ENCODE results near the gene CSH2. TPM values are rescaled to one million over a fixed set of nuclear protein-coding genes. Genes with fewer than 3 reads are reported as not detected.
A peak's percentile ranks its signal among the peaks of the same experiment; 100 is the strongest.
"Not testable (repeated sequence)": the region's sequence is repeated elsewhere in the genome, so short reads cannot be mapped to it uniquely, and the experiment has no call there.

The CSH2 gene
- 1.3 TPM for polyA plus RNA-seq (2013, experiment 1 of 2)
- 1.7 TPM for polyA plus RNA-seq (2013, experiment 2 of 2)

DNA sequence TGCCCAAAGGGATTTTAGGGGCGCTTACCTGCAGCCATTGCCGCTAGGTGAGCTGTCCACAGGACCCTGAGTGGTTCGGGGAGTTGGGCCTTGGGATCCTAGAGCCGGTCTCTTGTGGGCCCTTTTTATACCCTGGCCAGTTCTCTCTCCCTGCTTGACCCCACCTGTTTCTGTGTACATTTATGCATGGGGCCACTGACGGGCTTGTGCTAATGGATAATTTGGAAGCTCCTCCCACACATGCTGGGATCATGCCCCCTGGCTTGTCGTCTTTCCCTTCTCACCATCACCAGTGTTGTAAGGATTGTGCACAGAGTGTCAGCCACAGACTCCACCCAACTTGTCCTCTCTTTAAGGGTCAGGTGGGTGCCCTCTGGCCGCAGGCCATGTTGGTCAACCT, at the start of gene CSH2:
Gene CSH2 (minus strand): TSS at position 101 of the 400 bp plus-strand sequence. CDS start 63 bp downstream, at position 38.
- not testable (repeated sequence) for H3K4me3 ChIP-seq (ENCODE audit: low read length); H3K56ac ChIP-seq (ENCODE audit: low read length); H4K5ac ChIP-seq (ENCODE audit: low read length); H3K79me2 ChIP-seq (ENCODE audit: control insufficient read depth, insufficient read depth, low read length); H3K4me1 ChIP-seq (ENCODE audit: control insufficient read depth, low read depth, low read length); H3K36me3 ChIP-seq (ENCODE audit: control insufficient read depth, insufficient read depth, low read length); H3K27ac ChIP-seq (ENCODE audit: low read depth, low read length); H3K23ac ChIP-seq (ENCODE audit: low read length); H3K9ac ChIP-seq (ENCODE audit: low read length); H2BK5ac ChIP-seq (ENCODE audit: low read length); H4K8ac ChIP-seq (ENCODE audit: low read depth, low read length); H2BK15ac ChIP-seq (replicated peaks; ENCODE audit: low read depth); H2AK5ac ChIP-seq (ENCODE audit: low read length); H3K27me3 ChIP-seq (ENCODE audit: insufficient read depth, low read length, poor library complexity); H3K79me1 ChIP-seq (ENCODE audit: low read length); H3K4ac ChIP-seq (ENCODE audit: low read depth, low read length); H2BK120ac ChIP-seq (ENCODE audit: low read depth, low read length); DNase-seq; H3K18ac ChIP-seq (ENCODE audit: low read length); H3K4me2 ChIP-seq (ENCODE audit: low read length)
- WGBS (ENCODE audit: extremely low coverage, insufficient coverage, low lambda C conversion rate) = no CpG with 5 or more reads among the region's 7 CpGs

DNA sequence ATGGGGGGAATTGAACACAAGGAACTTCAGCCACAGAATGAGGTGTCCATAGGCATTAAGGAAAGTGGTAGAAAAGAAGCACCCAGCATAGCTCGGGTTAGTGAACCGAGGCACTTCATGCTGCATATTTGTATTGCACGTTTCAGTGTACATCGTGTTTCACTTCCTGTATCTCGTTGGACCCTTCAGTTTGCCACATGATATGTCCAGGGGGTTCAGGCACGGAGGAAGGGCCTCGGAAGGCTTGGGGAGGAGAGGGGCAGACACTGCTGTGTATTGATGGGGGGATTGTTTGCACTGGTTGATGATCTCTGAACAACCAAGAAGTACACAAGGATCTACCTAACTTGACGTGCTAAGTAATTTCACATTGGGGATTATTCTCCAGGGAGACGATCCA, 48.9 kb upstream of the CSH2 start:
- not testable (repeated sequence) for H3K9ac ChIP-seq (ENCODE audit: low read length); H2BK15ac ChIP-seq (replicated peaks; ENCODE audit: low read depth); H3K27me3 ChIP-seq (ENCODE audit: insufficient read depth, low read length, poor library complexity); H3K79me1 ChIP-seq (ENCODE audit: low read length); H3K18ac ChIP-seq (ENCODE audit: low read length); H3K56ac ChIP-seq (ENCODE audit: low read length); H4K5ac ChIP-seq (ENCODE audit: low read length); H4K8ac ChIP-seq (ENCODE audit: low read depth, low read length); H3K4ac ChIP-seq (ENCODE audit: low read depth, low read length); H3K4me3 ChIP-seq (ENCODE audit: low read length); H3K4me1 ChIP-seq (ENCODE audit: control insufficient read depth, low read depth, low read length); H2BK120ac ChIP-seq (ENCODE audit: low read depth, low read length); H3K4me2 ChIP-seq (ENCODE audit: low read length); H2BK5ac ChIP-seq (ENCODE audit: low read length); H3K36me3 ChIP-seq (ENCODE audit: control insufficient read depth, insufficient read depth, low read length); H2AK5ac ChIP-seq (ENCODE audit: low read length); H3K27ac ChIP-seq (ENCODE audit: low read depth, low read length); H3K23ac ChIP-seq (ENCODE audit: low read length); DNase-seq; H3K79me2 ChIP-seq (ENCODE audit: control insufficient read depth, insufficient read depth, low read length)
- no CpG with 5 or more reads among the region's 9 CpGs for WGBS (ENCODE audit: extremely low coverage, insufficient coverage, low lambda C conversion rate)

DNA sequence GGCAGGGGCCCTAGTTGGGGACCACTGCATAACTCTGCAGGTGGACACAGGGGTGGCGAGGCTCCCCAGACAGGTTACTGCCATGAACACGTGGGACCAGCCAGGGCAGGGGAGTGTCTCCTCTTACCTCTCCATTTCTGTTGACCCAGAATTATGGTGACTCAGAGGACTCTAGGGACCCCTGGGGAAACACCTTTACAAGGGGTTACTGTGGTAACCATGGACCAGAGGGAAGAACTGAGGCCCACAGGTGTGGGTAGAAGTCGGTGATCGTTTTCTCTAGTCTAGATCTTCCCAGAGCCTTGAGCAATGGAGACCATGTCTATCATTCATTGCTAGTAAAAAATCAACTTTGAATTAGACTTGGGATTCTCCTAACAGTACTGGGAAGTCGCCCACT, 47.3 kb upstream of the CSH2 start:
- H3K4me2 ChIP-seq (ENCODE audit: low read length); H4K8ac ChIP-seq (ENCODE audit: low read depth, low read length); H3K4me1 ChIP-seq (ENCODE audit: control insufficient read depth, low read depth, low read length); H2BK5ac ChIP-seq (ENCODE audit: low read length); H3K56ac ChIP-seq (ENCODE audit: low read length); H3K4me3 ChIP-seq (ENCODE audit: low read length); H2BK15ac ChIP-seq (replicated peaks; ENCODE audit: low read depth); H3K27me3 ChIP-seq (ENCODE audit: insufficient read depth, low read length, poor library complexity); H3K36me3 ChIP-seq (ENCODE audit: control insufficient read depth, insufficient read depth, low read length); H3K18ac ChIP-seq (ENCODE audit: low read length); H2AK5ac ChIP-seq (ENCODE audit: low read length); H3K23ac ChIP-seq (ENCODE audit: low read length); H4K5ac ChIP-seq (ENCODE audit: low read length); H3K79me2 ChIP-seq (ENCODE audit: control insufficient read depth, insufficient read depth, low read length); H3K27ac ChIP-seq (ENCODE audit: low read depth, low read length); H3K9ac ChIP-seq (ENCODE audit: low read length); DNase-seq; H3K79me1 ChIP-seq (ENCODE audit: low read length); H2BK120ac ChIP-seq (ENCODE audit: low read depth, low read length); H3K4ac ChIP-seq (ENCODE audit: low read depth, low read length): not testable (repeated sequence)
- no CpG with 5 or more reads among the region's 5 CpGs for WGBS (ENCODE audit: extremely low coverage, insufficient coverage, low lambda C conversion rate)

DNA sequence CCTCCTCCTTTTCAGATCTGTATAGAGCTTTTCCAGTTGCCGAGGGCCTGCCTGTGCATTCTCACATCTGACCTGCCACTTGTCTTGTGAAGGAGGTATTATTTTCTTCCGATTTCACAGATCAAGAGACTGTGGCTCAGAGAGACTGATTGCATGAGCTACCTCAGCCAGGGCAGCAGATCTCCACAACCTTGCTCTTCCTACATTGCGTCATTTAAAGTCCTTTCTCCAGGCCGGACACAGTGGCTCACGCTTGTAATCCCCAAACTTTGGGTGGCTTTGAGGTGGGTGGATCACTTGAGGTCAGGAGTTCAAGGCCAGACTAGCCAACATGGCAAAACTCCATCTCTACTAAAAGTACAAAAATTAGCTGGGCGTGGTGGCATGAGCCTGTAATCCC, 46.6 kb upstream of the CSH2 start:
- not testable (repeated sequence) for H4K8ac ChIP-seq (ENCODE audit: low read depth, low read length); H3K36me3 ChIP-seq (ENCODE audit: control insufficient read depth, insufficient read depth, low read length); H2BK5ac ChIP-seq (ENCODE audit: low read length); H3K9ac ChIP-seq (ENCODE audit: low read length); H3K79me2 ChIP-seq (ENCODE audit: control insufficient read depth, insufficient read depth, low read length); H4K5ac ChIP-seq (ENCODE audit: low read length); H3K56ac ChIP-seq (ENCODE audit: low read length); H3K4me3 ChIP-seq (ENCODE audit: low read length); H3K79me1 ChIP-seq (ENCODE audit: low read length); H3K4ac ChIP-seq (ENCODE audit: low read depth, low read length); H3K18ac ChIP-seq (ENCODE audit: low read length); H3K27me3 ChIP-seq (ENCODE audit: insufficient read depth, low read length, poor library complexity); H3K4me2 ChIP-seq (ENCODE audit: low read length); H3K4me1 ChIP-seq (ENCODE audit: control insufficient read depth, low read depth, low read length); H2BK15ac ChIP-seq (replicated peaks; ENCODE audit: low read depth); H3K27ac ChIP-seq (ENCODE audit: low read depth, low read length); DNase-seq; H3K23ac ChIP-seq (ENCODE audit: low read length); H2AK5ac ChIP-seq (ENCODE audit: low read length); H2BK120ac ChIP-seq (ENCODE audit: low read depth, low read length)
- no CpG with 5 or more reads among the region's 6 CpGs for WGBS (ENCODE audit: extremely low coverage, insufficient coverage, low lambda C conversion rate)

DNA sequence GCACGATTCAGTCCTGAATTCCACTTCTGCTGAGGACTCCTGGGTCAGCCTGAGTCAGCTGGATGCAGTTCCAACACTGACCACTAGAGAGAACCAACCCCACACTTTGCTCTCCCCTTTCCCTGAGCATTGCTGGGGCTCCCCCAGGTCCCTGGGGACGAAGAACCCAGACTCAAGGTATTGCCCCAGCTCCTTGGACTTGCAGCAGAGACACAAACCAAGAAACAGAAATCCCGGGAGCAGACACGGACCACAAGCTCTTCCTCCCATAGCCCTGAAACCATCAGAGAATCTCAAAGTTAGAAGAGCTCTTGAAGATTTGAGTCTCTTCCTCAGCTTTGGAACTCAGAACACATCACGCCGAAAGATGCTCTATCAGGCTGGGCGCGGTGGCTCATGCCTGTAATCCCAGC, 45.8 kb upstream of the CSH2 start:
- peak; percentile 67 for DNase-seq
- no peak overlapping the region for H3K27ac ChIP-seq (ENCODE audit: low read depth, low read length)
- H2BK15ac ChIP-seq (replicated peaks; ENCODE audit: low read depth) = no peak overlapping the region
- H3K9ac ChIP-seq (ENCODE audit: low read length) = no peak overlapping the region
- H3K79me2 ChIP-seq (ENCODE audit: control insufficient read depth, insufficient read depth, low read length) = no peaks in the 10 kb centered on the region
- H3K4me2 ChIP-seq (ENCODE audit: low read length) = no peak overlapping the region
- no CpG with 5 or more reads among the region's 8 CpGs for WGBS (ENCODE audit: extremely low coverage, insufficient coverage, low lambda C conversion rate)
- no peaks in the 10 kb centered on the region for H3K79me1 ChIP-seq (ENCODE audit: low read length)
- no peak overlapping the region for H2AK5ac ChIP-seq (ENCODE audit: low read length)
- no peaks in the 10 kb centered on the region for H3K27me3 ChIP-seq (ENCODE audit: insufficient read depth, low read length, poor library complexity)
- H3K4me1 ChIP-seq (ENCODE audit: control insufficient read depth, low read depth, low read length) = no peaks in the 10 kb centered on the region
- H4K8ac ChIP-seq (ENCODE audit: low read depth, low read length) = no peak overlapping the region
- H2BK5ac ChIP-seq (ENCODE audit: low read length) = no peak overlapping the region
- H3K4me3 ChIP-seq (ENCODE audit: low read length) = no peak overlapping the region
- H4K5ac ChIP-seq (ENCODE audit: low read length) = no peak overlapping the region
- no peak overlapping the region for H3K18ac ChIP-seq (ENCODE audit: low read length)
- H3K56ac ChIP-seq (ENCODE audit: low read length) = no peak overlapping the region
- H3K23ac ChIP-seq (ENCODE audit: low read length) = no peak overlapping the region
- H2BK120ac ChIP-seq (ENCODE audit: low read depth, low read length) = no peak overlapping the region
- H3K4ac ChIP-seq (ENCODE audit: low read depth, low read length) = no peak overlapping the region
- H3K36me3 ChIP-seq (ENCODE audit: control insufficient read depth, insufficient read depth, low read length) = no peaks in the 10 kb centered on the region

DNA sequence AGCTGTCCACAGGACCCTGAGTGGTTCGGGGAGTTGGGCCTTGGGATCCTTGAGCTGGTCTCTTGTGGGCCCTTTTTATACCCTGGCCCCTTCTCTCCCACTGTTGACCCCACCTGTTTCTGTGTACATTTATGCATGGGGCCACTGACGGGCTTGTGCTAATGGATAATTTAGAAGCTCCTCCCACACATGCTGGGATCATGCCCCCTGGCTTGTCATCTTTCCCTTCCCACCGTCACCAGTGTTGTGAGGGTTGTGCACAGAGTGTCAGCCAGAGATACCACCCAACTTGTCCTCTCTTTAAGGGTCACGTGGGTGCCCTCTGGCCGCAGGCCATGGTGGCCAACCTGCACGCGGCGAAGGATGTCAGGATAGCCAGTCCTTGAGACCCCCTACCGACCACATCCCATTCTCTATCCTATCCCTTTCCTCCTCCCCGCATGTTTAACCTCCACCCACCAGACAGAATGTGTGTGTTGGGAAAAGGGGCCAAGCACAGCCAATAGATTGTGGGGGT, 45.4 kb upstream of the CSH2 start, which contains the start of gene GH1:
Gene GH1 (minus strand): TSS at position 51 of the 517 bp plus-strand sequence. CDS start 63 bp downstream, outside the sequence.
- WGBS (ENCODE audit: extremely low coverage, insufficient coverage, low lambda C conversion rate) = no CpG with 5 or more reads among the region's 10 CpGs
- H4K8ac ChIP-seq (ENCODE audit: low read depth, low read length); H3K4me3 ChIP-seq (ENCODE audit: low read length); H3K4ac ChIP-seq (ENCODE audit: low read depth, low read length); H3K4me1 ChIP-seq (ENCODE audit: control insufficient read depth, low read depth, low read length); H3K79me1 ChIP-seq (ENCODE audit: low read length); H3K23ac ChIP-seq (ENCODE audit: low read length); H3K27me3 ChIP-seq (ENCODE audit: insufficient read depth, low read length, poor library complexity); H3K18ac ChIP-seq (ENCODE audit: low read length); H4K5ac ChIP-seq (ENCODE audit: low read length); H3K9ac ChIP-seq (ENCODE audit: low read length); H2BK120ac ChIP-seq (ENCODE audit: low read depth, low read length); H2BK15ac ChIP-seq (replicated peaks; ENCODE audit: low read depth); DNase-seq; H2BK5ac ChIP-seq (ENCODE audit: low read length); H3K27ac ChIP-seq (ENCODE audit: low read depth, low read length); H2AK5ac ChIP-seq (ENCODE audit: low read length); H3K36me3 ChIP-seq (ENCODE audit: control insufficient read depth, insufficient read depth, low read length); H3K79me2 ChIP-seq (ENCODE audit: control insufficient read depth, insufficient read depth, low read length): not testable (repeated sequence)
- H3K56ac ChIP-seq (ENCODE audit: low read length) = peak within 1 kb of the TSS; percentile 28
- peak within 1 kb of the TSS; percentile 66 for H3K4me2 ChIP-seq (ENCODE audit: low read length)

All from mesendoderm (in vitro differentiated cells).